ENCODE measurements around the gene KIAA1328.

Gene KIAA1328

DNA sequence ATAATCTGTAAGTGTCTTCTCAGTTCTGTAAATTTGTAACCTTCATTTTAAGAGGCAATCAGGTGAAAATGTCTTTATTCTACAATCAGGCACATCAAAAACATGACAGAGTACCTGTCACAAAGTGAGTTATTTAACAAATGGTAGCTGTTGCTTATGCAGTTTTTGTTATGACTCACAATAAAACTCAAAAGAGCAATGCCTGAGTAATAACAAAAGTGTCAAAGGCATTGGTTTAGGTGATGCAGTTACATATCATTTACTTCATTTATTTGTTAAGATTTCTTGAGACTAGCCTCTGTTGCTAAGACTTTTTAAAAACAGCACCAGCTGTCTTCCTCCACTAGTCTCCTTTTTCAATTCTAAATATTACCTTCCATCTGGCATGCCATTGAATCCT, 177.8 kb downstream of the KIAA1328 start:
- TF ChIP-seq ZNF274 (IDR thresholded peaks at IDR 0.05; ENCODE audit: low read depth, low read length), result no peak
- no peak overlapping the region for H3K4me3 ChIP-seq (ENCODE audit: low read length)

DNA sequence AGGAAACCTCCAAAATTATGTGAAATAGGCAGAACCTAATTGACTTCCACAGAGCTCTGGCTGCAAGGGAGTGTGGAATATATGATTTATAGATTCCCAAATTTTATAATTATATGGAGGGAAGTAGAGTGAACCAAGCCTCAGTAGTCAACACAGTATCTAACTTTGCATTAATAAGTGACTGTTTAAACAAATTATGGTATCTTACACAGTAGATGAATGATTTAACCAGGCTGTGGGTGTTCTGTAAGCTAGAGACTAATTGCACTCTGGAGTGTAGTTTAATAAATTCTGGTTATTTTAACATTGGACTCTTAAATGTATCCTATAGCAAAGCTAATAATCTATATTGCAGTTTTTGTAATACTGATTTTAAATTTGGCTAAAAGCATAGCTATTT, 183.5 kb downstream of the KIAA1328 start:
- TF ChIP-seq ZNF274 (IDR thresholded peaks at IDR 0.05; ENCODE audit: low read depth, low read length), result no peak
- H3K4me3 ChIP-seq (ENCODE audit: low read length), result no peak overlapping the region

DNA sequence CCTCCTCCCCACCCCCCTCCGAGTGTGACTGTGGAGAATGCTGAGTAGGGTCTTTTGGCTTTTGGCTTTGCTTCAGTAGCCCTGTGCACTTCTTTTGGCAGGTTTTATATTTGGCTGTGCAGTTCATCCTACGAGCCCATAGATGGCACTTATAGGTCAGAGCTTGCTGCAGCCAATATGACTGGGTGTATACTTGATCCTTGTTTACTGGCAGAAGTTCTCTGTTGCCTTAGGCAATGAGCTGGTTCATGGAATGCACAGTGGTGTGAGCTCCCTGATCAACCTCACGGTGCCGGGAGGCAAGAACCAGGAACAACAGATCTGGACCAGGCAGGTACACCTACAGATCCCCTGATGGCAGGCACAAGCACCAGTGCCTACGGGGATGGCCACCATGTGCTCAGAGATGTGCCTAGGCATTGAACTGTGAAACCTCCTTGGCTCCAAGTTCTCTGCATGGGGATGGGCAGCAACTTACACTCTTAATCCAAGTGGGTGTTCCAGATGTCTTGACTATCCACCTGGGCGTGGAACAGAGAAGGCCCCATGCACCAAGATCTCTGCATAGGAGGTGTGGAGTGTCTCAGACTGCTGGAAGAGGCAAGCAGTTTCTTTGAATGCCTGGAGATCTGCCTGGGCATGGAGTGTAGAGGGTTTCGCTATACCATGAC, 190.4 kb downstream of the KIAA1328 start:
- no peak for TF ChIP-seq ZNF274 (IDR thresholded peaks at IDR 0.05; ENCODE audit: low read depth, low read length)

DNA sequence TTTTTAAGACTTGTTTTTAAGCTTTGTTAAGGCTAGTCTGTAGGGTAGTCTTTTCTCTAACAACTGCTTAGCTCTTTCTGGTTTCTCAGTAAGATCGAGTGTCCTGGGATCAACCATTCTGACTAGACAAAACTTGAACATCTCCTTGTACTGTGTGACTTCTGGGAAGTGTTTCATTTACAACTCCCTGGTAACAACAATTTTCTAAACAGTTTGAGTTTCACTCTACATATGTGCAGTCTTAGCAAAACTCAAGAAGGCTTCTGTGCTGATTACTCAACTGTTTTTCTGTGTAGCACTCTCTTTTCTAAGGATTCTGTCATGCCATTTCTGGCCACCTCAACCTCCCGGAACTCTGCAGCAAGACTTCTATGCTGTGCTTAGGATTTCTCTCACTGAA, 204.5 kb downstream of the KIAA1328 start:
- no peak for TF ChIP-seq ZNF274 (IDR thresholded peaks at IDR 0.05; ENCODE audit: low read depth, low read length)
- H3K4me3 ChIP-seq (ENCODE audit: low read length), result no peak overlapping the region

More for the DNA sequence above, 190.4 kb downstream of the KIAA1328 start:
- no peak overlapping the region for H3K4me3 ChIP-seq (ENCODE audit: low read length)

DNA sequence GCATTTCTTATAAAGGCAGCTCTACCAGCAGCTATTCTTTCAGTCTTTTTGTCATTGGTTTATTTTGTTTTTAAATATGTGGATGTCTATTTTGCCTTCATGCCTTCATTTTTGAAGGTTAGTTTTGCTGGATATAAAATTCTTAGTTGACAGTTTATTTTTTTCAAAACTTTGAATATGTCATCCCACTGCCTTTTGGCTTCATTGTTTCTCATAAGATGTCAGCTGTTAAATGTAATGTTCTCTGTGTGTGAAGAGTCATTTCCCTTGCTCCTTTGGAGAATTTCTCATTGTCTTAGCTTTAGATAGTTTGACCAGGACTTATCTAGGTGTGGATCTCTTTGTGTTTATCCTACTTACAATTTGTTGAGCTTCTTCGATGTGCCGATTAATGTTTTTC, 213.5 kb downstream of the KIAA1328 start:
- TF ChIP-seq ZNF274 (IDR thresholded peaks at IDR 0.05; ENCODE audit: low read depth, low read length), result no peak
- no peak overlapping the region for H3K4me3 ChIP-seq (ENCODE audit: low read length)

DNA sequence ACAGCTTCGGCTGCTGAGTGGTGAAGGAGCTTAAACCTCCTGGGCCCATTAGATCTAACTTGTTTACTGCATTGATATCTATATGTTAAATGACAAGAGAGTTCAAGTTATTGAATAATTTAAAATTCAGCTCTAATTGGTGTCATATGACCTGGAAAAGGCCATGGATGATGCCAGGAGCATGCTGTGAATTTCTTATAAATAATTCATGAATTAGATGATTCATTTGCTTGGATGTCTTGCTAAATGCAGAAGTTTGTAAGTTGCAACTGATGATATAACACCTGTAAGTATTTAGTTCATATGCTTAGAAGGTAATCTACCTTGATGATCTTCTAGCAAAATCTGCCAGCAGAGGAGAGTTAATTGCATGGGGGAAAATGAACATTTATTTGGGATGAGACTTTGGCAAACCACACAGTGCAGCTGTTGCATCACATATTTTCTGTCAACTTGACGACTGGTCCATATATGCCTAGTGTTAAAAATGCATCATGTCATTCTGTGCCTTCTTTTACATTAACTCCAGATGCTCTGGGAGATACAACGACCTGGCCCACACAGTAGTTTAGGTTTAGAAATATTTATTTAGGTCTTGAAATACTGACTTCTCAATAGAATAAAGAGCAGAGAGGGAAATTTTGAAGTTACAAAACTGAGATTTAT, 226.3 kb downstream of the KIAA1328 start:
- TF ChIP-seq ZNF274 (IDR thresholded peaks at IDR 0.05; ENCODE audit: low read depth, low read length), result no peak
- no peak overlapping the region for H3K4me3 ChIP-seq (ENCODE audit: low read length)

DNA sequence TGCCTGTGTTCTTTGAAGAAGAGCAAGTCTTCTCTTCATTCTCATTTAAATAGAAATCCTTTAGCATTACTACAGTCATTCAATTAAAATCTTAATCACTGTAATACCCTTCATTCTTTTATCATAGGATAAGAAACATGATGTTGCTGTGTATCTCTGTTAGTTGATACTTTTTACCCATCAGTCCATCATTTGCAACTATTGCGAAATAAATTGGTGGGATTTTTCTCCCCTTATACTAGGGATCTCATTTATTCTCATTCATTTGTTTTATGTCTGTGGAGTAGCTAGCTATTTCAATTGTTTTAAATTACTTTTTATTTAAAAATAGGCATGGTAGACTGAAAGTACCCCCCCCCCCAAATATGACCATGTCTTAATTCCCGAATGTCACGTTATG, 235.3 kb downstream of the KIAA1328 start:
- no peak overlapping the region for H3K4me3 ChIP-seq (ENCODE audit: low read length)
- TF ChIP-seq ZNF274 (IDR thresholded peaks at IDR 0.05; ENCODE audit: low read depth, low read length), result no peak

DNA sequence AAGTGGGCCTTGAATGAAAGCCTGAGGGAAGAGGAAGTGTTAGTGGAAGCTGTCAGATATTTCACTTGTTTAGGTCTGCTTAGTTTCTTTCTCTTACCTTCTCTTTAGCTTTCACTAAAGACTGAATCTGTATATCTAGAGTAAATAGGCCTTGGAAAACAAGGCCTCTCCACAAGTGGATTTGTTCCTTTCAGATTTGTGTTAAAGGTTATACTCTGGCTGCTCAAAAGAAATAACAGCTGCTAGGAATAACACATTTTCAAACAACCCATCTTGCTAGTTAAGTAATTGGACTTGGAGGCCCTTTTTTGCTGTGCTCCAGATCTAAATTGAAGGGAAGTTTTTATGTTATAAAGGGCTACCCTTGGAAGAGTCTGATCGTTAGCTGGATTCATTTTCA, 236.3 kb downstream of the KIAA1328 start:
- H3K4me3 ChIP-seq (ENCODE audit: low read length), result no peak overlapping the region
- no peak for TF ChIP-seq ZNF274 (IDR thresholded peaks at IDR 0.05; ENCODE audit: low read depth, low read length)

DNA sequence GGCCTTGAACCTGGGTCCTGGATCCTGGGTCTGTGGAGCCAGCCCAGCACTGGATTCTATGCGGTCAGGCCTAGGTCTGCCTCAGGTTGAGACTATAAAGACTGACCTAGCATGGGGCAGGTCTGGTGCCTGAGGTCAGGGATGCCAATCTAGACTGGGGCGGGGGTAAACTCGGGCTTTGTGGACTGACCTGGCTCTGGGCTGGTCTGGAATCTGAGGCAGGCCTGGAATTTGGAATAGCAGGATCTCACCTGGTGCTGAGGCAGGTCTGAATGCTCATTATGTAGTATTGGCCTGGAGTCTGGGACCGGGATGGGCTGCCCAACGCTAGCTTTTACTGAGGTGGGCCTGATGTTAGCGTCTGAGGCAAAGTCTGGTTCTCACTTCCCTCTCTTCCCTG, 256.0 kb downstream of the KIAA1328 start:
- TF ChIP-seq ZNF274 (IDR thresholded peaks at IDR 0.05; ENCODE audit: low read depth, low read length), result no peak
- no peak overlapping the region for H3K4me3 ChIP-seq (ENCODE audit: low read length)

DNA sequence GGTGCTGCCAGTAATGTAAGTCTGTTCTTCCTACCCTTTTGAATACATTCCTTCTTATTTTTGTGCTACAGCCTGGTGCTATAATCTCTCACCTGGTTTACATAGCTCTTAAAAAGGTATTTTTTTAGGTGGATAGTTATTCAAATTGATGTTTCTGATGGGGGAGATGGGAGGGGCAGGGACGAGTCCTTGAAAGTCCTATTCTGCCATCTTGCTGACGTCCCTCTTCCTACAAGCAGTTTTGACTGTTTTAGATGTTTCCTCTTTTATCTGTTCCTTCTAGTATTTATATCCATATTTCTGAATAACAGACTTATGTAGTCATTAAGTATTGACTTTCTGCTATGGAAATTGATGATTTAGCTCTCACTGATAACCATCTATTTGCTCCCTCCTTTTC, 256.4 kb downstream of the KIAA1328 start:
- no peak overlapping the region for H3K4me3 ChIP-seq (ENCODE audit: low read length)
- no peak for TF ChIP-seq ZNF274 (IDR thresholded peaks at IDR 0.05; ENCODE audit: low read depth, low read length)

DNA sequence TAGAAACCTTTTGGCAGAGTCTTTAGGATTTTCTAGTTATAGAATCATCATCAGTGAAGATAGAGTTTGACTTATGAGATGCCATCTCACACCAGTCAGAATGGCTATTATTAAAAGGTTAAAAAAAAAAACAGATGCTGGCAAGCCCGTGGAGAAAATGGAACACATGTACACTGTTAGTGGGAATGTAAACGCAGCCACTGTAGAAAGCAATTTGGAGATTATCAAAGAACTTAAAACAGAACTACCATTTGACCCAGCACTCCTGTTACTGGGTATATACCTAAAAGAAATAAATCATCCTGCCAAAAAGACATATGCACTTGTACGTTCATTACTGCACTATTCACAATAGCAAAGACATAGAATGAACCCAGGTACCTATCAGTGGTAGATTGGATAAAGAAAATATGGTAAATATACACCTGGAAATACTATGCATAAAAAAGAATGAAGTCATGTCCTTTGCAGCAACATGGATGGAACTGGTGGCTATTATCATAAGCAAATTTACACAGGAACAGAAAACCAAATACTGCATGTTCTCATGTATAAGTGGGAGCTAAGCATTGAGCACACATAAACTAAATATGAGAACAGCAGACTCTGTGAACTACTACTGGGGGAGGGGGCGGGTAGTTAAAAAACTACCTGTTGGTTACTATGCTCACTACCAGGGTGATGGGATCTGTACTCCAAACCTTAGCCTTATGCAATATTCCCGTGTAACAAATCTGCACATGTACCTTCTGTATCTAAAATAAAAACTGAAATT, 279.0 kb downstream of the KIAA1328 start:
- no peak for TF ChIP-seq ZNF274 (IDR thresholded peaks at IDR 0.05; ENCODE audit: low read depth, low read length)
- no peak overlapping the region for H3K4me3 ChIP-seq (ENCODE audit: low read length)

DNA sequence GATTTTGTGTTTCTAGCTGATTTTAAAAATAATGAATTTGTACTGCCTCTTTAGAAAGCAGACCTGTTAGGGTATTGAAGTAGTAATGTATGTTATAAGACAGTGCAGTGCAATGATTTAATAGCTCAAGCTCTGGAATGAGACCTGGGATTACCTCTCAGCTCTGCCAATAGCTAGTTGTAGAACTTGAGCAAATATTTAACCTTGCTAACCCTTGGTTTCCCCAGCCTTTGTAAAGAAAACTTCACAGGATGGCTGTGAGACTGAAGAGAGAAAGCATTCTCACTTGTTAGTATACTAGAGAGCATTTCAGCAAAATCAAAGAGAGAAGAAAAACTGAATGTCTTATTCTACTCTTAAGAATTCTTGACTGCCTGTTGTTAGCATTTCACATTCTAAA, 293.9 kb downstream of the KIAA1328 start:
- no peak for TF ChIP-seq ZNF274 (IDR thresholded peaks at IDR 0.05; ENCODE audit: low read depth, low read length)

DNA sequence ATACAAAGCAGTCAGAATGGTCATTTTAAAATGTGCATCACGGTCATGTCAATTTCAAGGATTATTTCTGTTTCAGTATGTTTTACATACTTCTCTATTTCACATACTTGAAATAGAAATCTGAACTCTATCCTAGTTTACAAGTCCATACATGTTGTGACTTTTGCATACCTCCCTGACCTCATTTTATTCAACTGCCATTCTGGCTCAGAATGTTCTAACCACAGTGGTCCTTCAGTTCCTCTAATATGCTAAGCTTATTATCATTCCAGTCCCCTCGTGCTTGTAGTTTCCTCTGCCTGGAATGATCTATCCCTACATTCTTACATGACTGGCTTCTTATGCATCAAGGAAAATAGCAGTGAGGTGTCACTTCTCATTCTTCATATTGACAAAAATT, 295.6 kb downstream of the KIAA1328 start:
- no peak for TF ChIP-seq ZNF274 (IDR thresholded peaks at IDR 0.05; ENCODE audit: low read depth, low read length)
- H3K4me3 ChIP-seq (ENCODE audit: low read length), result no peak overlapping the region

More for the DNA sequence above, 293.9 kb downstream of the KIAA1328 start:
- no peak overlapping the region for H3K4me3 ChIP-seq (ENCODE audit: low read length)

DNA sequence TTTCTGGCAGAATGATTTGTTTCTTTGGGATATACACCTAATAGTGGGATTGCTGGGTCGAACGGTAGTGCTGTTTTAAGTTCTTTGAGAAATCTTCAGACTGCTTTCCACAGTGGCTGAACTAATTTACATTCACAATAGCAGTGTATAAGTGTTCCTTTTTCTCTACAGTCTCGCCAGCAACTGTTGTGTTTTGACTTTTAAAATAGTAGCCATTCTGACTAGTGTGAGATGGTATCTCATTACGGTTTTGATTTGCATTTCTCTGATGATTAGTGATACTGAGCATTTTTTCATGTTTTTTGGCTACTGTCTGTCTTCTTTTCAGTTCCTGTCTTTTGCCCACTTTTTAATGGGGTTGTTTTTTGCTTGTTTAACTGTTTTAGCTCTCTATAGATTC, 306.2 kb downstream of the KIAA1328 start:
- no peak overlapping the region for H3K4me3 ChIP-seq (ENCODE audit: low read length)
- TF ChIP-seq ZNF274 (IDR thresholded peaks at IDR 0.05; ENCODE audit: low read depth, low read length), result no peak

DNA sequence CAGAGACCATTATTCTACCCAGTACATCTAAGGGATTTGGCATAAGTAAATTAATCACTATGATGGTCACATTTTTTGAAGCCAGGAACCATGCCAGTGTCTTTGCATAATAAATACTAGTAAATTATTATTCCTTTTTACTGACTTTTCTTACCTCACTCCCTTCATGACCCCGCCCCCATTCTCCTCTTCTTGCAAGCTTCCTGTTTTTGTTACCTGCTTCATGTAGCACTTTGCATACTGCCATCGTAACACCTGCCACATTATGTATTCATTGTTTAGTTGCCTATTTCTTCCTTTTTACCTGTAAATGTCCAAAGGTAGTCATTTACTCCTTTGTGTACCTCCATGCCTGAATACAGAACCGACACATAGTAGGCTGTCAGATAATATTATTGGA, 309.5 kb downstream of the KIAA1328 start:
- TF ChIP-seq ZNF274 (IDR thresholded peaks at IDR 0.05; ENCODE audit: low read depth, low read length), result no peak
- no peak overlapping the region for H3K4me3 ChIP-seq (ENCODE audit: low read length)

All from GM08714 (cell line).